GM20431 (cell line): Measurements from ENCODE around the gene C17orf67.

Experiments
- in situ Hi-C: fragments of 300-500 bp; cut with MseI, MboI; formaldehyde crosslinking; loops from one replicate; pipeline ENCODE4 v1.15.0; 2020; ENCODE audit warnings: low sequenced_read_pairs; ENCODE audit not compliant: unreplicated experiment

C17orf67 gene

DNA sequence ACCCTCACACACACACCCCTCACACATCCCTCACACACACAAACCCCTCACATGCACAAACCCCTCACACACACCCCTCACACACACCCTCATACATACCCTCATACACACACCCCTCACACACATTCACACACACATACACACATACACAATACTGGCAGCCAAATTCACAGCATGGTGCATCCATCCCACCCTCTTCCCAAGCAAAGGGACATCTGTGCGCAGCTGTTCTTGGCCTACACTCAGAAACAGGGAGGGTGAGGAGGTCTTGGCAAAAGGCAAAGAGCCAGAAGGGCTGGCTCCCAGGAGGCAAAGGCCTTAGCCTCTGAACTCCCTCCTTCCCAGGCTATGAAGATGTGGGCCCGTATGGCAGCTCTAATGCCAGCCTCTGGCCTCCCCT is 23.4 kb downstream of the C17orf67 start:
- in situ Hi-C loops, result no loop called here

DNA sequence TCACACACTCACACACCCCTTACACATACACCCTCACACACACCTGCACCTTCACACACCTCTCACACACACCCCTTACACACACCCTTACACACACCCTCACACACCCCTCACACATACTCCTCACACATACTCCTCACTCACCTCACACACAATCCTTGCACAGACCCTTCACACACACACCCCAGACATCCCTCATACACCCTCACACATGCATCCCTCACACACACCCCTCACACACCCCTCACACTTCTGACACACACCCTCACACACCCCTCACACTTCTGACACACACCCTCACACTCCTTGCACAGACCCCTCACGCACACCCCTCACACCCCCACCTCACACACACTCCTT is 23.9 kb downstream of the C17orf67 start:
- in situ Hi-C loops, result no loop called here

DNA sequence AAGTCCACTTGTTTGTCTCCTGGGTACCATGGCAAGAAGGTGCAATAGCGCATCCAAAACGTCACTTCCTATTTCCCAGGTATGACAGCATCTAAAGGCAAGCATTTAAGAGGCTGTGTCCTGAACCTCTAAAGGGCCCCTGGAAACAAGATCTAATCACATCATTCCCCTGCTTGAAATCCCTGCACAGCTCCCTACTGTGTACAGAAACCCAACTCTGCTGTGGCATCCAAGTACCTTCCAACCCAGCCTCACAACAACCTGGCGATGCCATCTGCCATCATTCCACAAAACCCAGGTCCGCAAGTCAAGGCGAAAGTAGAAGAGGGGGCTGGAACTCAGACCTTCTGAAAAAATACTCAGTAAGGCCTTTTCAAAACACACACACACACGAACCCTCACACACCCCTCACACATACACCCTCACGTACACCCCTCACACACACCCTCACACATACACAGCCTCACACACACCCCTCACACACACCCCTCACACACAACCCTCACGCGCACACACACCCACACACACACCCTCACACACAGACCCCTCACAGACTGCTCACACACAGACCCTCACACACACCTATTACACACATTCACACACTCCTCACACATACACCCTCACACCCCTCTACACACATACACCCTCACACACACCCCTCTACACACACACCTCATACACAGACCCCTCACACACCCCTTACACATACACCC is 24.5 kb downstream of the C17orf67 start:
- in situ Hi-C loops, result no loop called here

DNA sequence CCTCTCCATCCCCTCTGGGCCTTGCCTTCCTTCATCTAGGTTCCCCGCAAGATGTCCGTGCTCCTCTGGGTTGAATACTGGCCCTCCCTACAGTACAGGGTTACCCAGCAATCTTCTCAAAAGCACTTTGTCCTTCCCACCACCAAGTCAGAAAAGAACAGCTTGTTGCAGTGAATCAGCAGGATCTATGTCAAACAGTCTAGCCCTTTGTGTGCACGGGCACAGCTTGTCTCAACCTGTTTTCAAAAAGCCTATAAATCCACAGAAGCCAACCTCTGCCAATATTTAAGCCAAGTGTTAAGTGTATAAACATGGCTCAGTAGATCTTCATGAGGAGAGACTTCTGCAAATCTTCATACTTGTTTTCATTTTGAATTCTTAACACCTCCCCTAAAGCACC is 25.2 kb downstream of the C17orf67 start:
- in situ Hi-C loops, result no loop called here

DNA sequence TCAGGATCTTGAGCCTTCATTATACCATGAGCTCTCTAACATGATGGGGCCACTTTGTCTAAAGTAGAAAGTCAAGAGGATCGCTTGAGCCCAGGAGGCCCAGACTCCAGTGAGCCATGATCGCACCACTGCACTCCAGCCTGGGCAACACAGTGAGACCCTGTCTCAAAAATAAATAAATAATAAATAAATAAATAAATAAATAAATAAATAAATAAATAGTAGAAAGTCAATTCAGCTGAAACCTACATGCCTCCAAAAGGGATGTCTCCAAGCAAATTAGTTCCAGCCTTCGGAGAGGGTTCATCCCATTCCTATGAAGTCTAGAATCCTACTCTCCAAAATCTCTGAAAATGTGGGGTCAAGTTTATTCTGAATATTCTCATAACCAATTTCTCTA is 26.0 kb downstream of the C17orf67 start:
- in situ Hi-C loops, result no loop called here

DNA sequence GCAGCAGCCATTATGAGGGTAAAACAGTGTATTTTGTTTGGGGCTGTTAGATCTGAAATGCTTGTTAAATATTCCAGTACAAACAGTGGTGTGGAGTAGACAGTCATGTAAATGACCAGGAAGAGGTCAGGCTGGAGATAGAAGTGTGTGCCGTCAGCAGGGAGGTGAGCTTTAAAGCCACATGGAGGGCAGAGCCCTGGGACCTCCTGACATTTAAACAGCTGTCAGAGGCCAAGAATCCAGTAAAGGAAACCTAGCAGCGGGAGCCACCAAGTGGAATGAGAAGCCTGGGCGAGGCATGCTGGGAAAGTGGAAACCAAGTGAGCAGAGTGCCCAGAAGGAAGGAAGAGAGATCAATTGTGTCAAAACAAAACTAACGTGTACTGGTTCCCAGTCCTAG is 26.8 kb downstream of the C17orf67 start:
- in situ Hi-C loops, result no loop called here

DNA sequence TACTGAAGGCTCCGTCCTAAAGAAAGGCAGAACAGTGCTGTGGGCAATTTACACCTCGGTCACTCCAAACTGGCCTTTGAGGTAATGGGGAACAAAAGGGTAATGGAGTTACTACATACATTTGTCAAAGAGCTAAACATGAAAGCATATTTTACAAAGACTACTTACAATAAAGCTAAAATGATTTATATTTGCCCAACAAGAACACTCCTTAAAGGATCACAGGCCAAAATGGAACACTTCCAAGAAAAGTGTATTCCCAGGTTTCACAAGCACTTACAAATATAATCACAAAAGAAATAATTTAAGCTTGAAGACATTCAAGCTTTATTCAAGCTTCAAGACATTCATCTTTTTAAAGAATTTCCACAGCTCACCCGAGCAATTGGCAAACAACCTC is 29.3 kb downstream of the C17orf67 start:
- in situ Hi-C loops, result no loop called here

DNA sequence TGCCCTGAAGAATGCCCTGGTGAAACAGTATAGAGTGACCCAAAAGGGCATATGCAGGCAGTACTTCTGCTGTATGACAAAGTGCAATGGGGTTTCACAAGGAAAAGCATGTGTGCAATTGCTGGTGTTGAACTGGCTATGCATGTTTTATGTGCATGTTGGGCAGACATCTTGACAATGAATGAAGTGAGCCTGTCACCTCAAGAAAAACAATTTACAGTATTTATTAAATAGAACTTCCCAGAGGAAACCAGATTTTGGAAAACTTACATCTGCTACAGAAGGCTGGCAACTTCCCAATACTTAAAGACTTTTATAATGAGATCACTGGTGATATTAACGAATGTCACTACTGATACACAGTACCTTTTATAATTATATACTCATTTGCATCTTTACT is 30.6 kb downstream of the C17orf67 start:
- in situ Hi-C loops, result no loop called here

DNA sequence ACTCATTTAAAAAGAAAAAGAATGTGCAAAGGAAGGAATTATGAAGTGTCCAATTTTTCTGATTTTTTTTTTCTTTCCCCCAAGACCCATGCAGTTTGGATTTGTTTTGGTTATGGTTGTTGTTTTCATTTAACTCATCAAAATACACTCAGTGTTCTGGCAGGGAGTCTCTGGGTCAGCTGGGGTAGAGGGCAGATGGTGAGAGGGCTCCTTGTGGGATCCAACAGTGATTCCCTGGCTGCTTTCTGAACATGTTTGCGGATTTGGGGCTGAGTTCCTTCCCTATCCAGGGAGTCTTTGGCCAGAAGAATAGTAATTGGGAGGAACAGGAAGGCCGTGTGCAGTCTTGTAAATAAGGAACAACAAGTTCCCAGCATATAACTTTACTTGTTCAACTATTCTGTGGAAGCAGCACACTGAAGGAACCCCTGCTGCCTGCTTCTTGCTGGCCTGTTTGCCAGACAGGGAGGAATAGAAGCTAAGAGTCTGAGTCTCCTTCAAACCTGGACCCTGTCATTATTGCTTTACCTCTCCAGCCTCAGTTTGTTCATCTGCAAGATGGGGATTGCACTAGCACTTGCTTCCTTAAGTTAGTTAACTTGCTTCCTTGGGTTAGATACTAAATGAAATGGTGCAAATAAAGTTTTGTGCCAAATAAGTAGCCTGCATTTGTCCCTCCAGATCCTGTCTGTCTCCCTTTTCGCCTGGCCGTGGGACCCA is 32.1 kb downstream of the C17orf67 start:
- in situ Hi-C loops, result no loop called here

DNA sequence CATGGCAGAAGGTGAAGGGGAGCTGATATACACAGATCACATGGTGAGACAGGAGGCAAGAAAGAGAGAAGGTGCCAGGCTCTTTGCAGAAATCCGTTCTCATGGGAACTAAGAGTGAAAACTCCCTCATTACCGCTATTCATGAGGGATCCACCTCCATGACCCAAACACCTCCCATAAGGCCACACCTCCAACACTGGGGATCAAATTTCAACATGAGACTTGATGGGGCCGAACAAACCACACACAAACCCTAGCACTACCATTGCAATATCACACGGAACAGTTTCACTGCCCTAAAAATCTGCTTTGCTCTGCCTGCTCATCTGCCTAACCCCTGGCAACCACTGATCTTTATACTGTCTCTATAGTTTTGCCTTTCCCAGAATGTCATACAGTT is 34.8 kb downstream of the C17orf67 start:
- in situ Hi-C loops, result loop anchor here (25.0 kb wide), 1 partner anchor 112 kb away; no protein-coding TSS in a partner anchor

DNA sequence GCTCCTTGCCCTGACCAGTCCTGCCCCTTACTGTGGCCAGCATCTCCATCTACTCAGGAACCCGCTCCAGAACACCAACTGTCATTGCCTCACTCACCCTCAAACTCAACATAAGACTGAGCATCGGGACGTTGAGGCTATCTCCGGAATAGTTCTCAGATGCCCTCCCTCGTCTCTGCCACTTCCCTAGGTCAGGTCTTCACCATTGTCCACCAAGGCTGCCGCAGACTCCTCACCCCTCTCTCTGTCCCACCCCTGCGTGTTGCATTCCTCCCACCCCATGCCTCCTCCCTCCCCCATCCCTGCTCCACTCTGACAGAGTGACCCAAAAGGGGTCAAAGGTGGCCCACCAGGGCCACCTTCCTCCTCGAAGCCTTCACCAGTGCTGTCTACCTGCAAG is 37.2 kb downstream of the C17orf67 start:
- in situ Hi-C loops, result loop anchor here (25.0 kb wide), 1 partner anchor 109 kb away; no protein-coding TSS in a partner anchor

DNA sequence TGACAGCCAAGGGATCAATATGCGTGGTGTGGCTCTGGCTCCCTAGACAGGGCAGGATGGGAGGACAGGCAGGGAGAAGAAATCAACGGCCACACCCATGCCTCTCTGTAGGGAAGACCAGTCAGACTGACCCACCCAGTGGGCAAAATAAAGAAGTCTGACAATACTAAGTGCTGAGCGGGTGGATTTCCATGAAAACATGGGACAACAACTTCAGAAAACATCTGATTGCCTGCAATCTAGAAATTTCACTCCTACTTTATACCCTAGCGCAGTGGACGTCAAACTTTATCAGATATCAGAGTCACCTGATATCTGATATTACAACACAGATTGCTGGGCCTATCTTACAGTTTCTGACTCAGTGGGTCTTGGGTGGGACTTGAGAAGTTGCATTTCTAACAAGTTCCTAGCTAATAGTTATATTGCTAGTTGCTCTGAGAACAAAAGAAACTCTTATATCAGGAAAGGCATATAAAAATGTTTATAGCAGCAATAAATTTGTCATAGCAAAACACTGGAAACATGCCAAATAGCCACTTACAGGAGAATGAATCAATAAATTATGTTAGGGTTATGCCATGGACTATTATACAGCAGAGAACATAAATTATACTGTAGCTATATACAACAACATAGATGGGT is 38.4 kb downstream of the C17orf67 start:
- in situ Hi-C loops, result loop anchor here (25.0 kb wide), 1 partner anchor 108 kb away; no protein-coding TSS in a partner anchor

DNA sequence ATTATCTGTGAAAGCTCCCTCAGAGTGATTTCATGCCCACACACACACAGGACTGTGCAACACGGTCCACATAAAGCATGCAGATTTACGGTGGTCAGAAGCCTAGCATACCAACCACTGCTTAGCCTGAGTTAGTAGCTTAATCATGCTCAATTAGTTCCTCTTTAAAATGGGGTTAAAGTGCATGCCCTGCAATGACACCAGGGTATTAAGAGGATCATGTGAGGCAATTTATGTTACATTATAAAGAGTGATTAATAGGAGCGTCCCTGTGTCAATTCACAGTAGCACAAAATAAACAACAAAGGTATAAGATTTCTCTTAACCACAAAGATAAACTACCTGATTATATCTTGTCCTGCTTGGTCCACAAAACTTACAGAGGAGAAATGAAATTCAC is 39.8 kb downstream of the C17orf67 start:
- in situ Hi-C loops, result loop anchor here (25.0 kb wide), 1 partner anchor 107 kb away; no protein-coding TSS in a partner anchor

DNA sequence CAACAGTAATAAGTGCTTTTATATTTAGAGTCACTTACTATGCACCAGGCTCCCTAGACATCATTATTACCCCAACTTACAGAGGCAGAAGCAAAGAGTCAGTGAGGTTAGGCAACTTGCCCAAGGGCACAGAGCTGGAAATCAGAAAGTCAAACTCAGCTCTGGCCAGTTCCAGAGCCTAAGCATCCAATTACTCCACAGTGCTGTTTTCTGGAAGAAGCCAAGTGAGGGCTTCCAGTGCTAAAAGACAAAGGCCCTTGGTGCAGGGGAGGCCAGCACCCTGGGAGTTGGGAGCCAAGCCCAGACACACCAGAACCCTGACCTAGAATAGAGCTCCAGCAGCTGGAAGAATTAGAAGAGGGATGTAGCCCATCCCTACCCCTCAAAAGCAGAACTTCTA is 40.2 kb downstream of the C17orf67 start:
- in situ Hi-C loops, result loop anchor here (25.0 kb wide), 1 partner anchor 106 kb away; no protein-coding TSS in a partner anchor

DNA sequence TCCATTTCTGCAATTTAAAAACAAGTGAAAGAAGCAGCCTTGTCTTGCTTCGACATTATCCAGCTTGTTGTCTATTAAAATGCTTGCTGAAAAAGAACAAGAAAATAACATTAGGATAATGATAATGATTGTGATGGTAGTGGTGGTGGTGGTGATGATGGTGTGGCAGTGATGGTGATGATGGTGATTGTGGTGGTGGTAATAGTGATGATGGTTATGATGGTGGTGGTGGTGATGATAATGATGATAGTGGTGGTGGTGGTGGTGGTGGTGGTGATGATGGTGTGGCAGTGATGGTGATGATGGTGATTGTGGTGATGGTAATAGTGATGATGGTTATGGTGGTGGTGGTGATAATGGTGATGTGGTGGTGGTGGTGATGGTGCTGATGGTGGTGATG is 41.5 kb downstream of the C17orf67 start:
- in situ Hi-C loops, result loop anchor here (25.0 kb wide), 1 partner anchor 105 kb away; no protein-coding TSS in a partner anchor

DNA sequence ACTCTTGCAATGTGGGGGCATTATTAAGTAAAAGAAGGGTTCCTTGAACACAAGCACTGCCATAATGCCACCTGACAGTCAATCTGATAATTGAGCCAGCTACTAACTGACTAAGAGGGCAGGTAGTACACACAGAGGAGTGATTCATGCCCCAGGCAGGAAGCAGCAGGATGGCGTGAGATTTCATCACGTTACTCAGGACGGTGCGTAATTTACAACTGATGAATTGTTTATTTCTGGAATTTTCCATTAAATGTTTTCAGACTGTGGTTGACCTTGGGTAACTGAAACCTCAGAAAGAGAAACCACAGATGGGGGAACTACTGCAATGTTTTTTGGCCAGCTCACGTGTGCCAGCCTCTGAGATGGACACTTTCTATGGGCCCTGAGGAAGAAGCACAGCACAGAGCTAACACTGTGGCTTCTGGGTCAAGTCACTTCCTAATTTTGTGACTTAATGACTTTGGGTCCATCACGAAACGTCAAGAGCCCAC is 46.7 kb downstream of the C17orf67 start:
- in situ Hi-C loops, result loop anchor here (25.0 kb wide), 1 partner anchor 100 kb away; no protein-coding TSS in a partner anchor

DNA sequence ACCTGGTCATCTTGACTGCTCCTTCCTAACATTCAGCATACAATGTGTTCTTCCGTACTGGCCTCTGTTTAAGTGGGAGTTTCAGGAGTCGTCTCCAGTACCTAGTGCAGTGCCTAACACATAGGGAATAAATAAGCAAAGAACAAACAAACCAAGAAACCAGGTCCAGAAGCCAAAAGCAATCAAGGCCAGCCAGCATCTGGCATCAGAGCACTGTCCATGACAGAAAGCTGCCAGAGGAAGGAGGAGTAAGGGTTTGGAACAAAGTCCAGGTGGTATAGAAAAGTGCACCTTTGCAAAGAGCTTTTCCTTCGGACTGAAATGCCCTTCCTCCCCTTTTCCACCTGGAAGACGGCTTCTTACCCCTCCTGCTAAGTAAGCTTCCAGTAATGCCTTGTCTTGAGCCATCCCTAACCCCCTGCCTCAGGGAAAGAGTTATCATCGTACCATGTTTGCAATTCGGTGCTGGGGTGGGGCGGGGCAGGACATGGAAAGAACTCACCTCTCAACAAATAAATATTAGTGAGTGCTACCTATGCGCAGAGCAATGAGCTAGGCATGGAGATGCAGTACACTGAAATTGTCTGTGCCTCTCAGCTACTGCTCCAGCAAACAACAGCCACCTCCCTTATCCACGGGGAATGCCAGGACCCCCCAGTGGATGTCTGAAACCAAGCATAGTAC is 47.6 kb downstream of the C17orf67 start:
- in situ Hi-C loops, result loop anchor here (25.0 kb wide), 1 partner anchor 99 kb away; no protein-coding TSS in a partner anchor

DNA sequence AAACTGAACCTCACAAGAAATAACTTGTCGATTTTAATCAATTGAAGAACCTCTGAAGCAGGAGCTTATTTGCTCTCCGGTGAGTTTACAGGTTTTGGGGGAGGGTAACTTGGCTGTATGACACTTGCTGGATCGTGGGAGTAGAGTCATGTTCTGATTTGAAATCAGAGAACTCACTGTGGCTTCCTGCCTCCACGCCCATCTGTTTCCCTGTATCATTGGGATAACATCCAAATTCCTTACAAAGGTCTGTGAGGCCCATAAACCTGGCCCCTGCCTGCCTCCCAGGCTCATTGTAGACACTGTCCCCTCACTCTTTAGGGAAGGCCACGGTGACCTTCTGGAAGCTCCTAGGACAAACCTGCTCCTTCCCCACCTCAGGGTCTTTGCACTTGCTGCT is 48.3 kb downstream of the C17orf67 start:
- in situ Hi-C loops, result loop anchor here (25.0 kb wide), 1 partner anchor 98 kb away; no protein-coding TSS in a partner anchor

DNA sequence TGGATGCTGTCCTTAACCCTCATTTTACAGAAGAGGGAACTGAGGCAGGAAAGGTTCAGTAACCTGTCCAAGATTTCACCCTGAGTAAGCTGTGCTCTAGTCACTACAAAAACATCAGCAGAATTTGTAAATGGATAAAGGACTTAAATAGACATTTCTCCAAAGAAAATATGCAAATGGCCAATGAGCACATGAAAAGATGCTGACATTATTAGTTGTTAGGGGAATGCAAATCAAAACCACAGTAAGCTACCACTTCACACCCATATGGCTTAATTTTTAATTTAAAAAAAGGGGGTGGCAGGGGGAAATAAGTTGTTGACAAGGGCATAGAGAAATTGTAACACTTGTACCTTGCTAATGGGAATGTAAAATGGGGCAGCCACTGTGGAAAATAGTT is 51.4 kb downstream of the C17orf67 start:
- in situ Hi-C loops, result loop anchor here (25.0 kb wide), 1 partner anchor 95 kb away; no protein-coding TSS in a partner anchor

DNA sequence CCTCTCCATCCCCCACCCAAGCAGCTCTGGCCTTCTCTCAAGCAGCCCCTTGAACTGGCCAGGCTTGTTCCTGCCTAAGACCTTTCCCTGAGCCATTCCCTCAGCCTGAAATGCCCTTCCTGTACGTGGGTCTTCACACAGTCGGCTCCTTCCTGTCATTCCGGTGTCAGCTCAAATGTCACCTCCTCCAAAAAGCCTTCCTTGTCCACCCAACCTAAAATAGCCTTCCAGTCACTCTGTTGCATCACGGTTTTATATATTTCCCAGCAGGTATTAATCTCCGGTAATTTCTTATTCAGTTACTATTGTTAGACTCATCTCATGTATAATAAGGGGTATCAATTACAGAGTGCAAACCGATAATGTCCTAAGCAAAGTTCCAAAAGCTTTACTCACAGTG is 51.8 kb downstream of the C17orf67 start:
- in situ Hi-C loops, result loop anchor here (25.0 kb wide), 1 partner anchor 95 kb away; no protein-coding TSS in a partner anchor
